Sciatic nerve (tissue), 2 donors: ENCODE results near the gene MTURN. TPM values are rescaled to one million over a fixed set of nuclear protein-coding genes. Genes with fewer than 3 reads are reported as not detected.
A peak's percentile ranks its signal among the peaks of the same experiment; 100 is the strongest.

Source experiments
- ATAC-seq: fragments of 200-7000 bp; cut with Tn5 transposase; one replicate; pipeline ENCODE4 v1.9.1; 2020; ENCODE audit warnings: mild to moderate bottlenecking, moderate library complexity
- DNase-seq: peaks from one replicate; pipeline ENCODE4 v3.0.0-alpha.2; 2020; ENCODE audit warnings: low spot score
- intact Hi-C: fragments of 100-400 bp; cut with DNase I; formaldehyde crosslinking; loops from one replicate; pipeline ENCODE4 v1.14.2; 2022
- total RNA-seq: library from RNA; stranded (reverse); fragmentation: NEBNext Ultra II Directional; extraction: Animal tissue kit (Norgen Biotek cat#: 25700); gene quantifications from one replicate; pipeline ENCODE4 v1.2.1, GENCODE V29; 2021
- donor health status: DM: no; HTN: no; CAD: no.
- donor health status: DM: no; HTN: no; CAD: no.

The MTURN gene
- total RNA-seq, 1 donor from 2014 or later: 189 TPM

GRCh38 chr7:30133736-30134610 lies 813 bp upstream of the MTURN start:
- no peak for DNase-seq
- intact Hi-C loops: no loop called here
- ATAC-seq: peak; percentile 14

- peak; percentile 83 for DNase-seq
- ATAC-seq: peak; percentile 85
- intact Hi-C loops: no loop called here
Observed at GRCh38 chr7:30135301-30136116, 723 bp downstream of the MTURN start.

GRCh38 chr7:30136117-30136731 lies 1.4 kb downstream of the MTURN start:
- intact Hi-C loops: no loop called here
- ATAC-seq (no peak), DNase-seq (no peak)

GRCh38 chr7:30136743-30137485 lies 2.1 kb downstream of the MTURN start:
- intact Hi-C loops: no loop called here
- ATAC-seq (no peak), DNase-seq (no peak)

GRCh38 chr7:30139836-30140384 lies 5.1 kb downstream of the MTURN start:
- ATAC-seq: no peak
- no peak for DNase-seq
- intact Hi-C loops: no loop called here

- DNase-seq (no peak), ATAC-seq (no peak)
- intact Hi-C loops: no loop called here
Observed at GRCh38 chr7:30140456-30140855, 5.7 kb downstream of the MTURN start.

GRCh38 chr7:30142710-30143109 lies 7.9 kb downstream of the MTURN start:
- intact Hi-C loops: no loop called here
- ATAC-seq: peak; percentile 84
- DNase-seq: peak; percentile 57

GRCh38 chr7:30143748-30144251 lies 9.0 kb downstream of the MTURN start:
- DNase-seq (no peak), ATAC-seq (no peak)
- intact Hi-C loops: no loop called here

- ATAC-seq (no peak), DNase-seq (no peak)
- intact Hi-C loops: no loop called here
Observed at GRCh38 chr7:30144657-30145306, 10.0 kb downstream of the MTURN start.

GRCh38 chr7:30145426-30145970 lies 10.7 kb downstream of the MTURN start:
- intact Hi-C loops: no loop called here
- DNase-seq (no peak), ATAC-seq (no peak)

- DNase-seq (no peak), ATAC-seq (no peak)
- intact Hi-C loops: no loop called here
Observed at GRCh38 chr7:30146127-30146612, 11.4 kb downstream of the MTURN start.

- ATAC-seq: no peak
- intact Hi-C loops: no loop called here
Observed at GRCh38 chr7:30147223-30147622, 12.4 kb downstream of the MTURN start.

GRCh38 chr7:30147785-30148184 lies 13.0 kb downstream of the MTURN start:
- intact Hi-C loops: no loop called here
- ATAC-seq (no peak), DNase-seq (no peak)

More at GRCh38 chr7:30147223-30147622, 12.4 kb downstream of the MTURN start:
- DNase-seq: no peak

- intact Hi-C loops: no loop called here
- ATAC-seq (no peak), DNase-seq (no peak)
Observed at GRCh38 chr7:30148426-30148825, 13.6 kb downstream of the MTURN start.

GRCh38 chr7:30148951-30149459 lies 14.2 kb downstream of the MTURN start:
- intact Hi-C loops: no loop called here
- DNase-seq (no peak), ATAC-seq (no peak)

GRCh38 chr7:30149640-30150272 lies 15.0 kb downstream of the MTURN start:
- no peak for DNase-seq
- ATAC-seq: no peak
- intact Hi-C loops: no loop called here

- intact Hi-C loops: no loop called here
- DNase-seq: no peak
Observed at GRCh38 chr7:30150711-30151110, 15.9 kb downstream of the MTURN start.

More at GRCh38 chr7:30150711-30151110, 15.9 kb downstream of the MTURN start:
- no peak for ATAC-seq
